Measurements from ENCODE around the gene TCF7L1.

DNA sequence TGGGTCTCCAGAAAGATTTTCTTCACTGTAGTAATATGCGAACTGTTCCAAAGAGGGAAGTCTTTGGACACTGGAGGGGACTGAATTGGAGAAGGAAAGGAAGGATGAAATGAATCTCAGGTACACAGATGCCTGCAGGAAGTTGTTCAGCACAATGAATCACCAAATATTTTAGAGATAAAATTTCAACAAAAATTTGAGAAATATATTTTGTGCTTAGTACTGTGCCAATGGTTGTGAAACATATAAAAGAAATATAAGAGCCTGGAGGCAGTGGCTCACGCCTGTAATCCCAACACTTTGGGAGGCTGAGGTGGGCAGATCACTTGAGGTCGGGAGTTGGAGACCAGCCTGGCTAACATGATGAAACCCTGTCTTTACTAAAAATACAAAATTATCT, 224.5 kb downstream of the TCF7L1 start:
- TF ChIP-seq POLR2A (IDR thresholded peaks at IDR 0.05) (no peak), CTCF (IDR thresholded peaks at IDR 0.05 in 4 of 5, conservative IDR thresholded peaks at IDR 0.05 in 1 of 5) (no peak)
